Prostate gland (tissue), 2 donors: ENCODE results near the gene SCYL1.

Source experiments
- CTCF ChIP-seq, 4 experiments: fragments of 200-600 bp in 2 of 4; fragments of 450-650 bp in 2 of 4; sonication (generic) in 2 of 4; IDR thresholded peaks; 1 replicate in 3 of 4; 2 replicates in 1 of 4; pipeline ENCODE4 v1.5.1; 2016 to 2019; ENCODE audit warnings: antibody characterized with exemption in 4 of 4, mild to moderate bottlenecking in 2 of 4, moderate library complexity in 2 of 4
- POLR2A ChIP-seq: fragments of 450-650 bp; IDR thresholded peaks from one replicate; pipeline ENCODE4 v1.6.1; 2016; ENCODE audit warnings: antibody characterized with exemption, mild to moderate bottlenecking
- POLR2AphosphoS5 ChIP-seq: sonication (generic); formaldehyde crosslinking; IDR thresholded peaks from one replicate; pipeline ENCODE4 v1.6.1; 2017; ENCODE audit warnings: antibody characterized with exemption

DNA sequence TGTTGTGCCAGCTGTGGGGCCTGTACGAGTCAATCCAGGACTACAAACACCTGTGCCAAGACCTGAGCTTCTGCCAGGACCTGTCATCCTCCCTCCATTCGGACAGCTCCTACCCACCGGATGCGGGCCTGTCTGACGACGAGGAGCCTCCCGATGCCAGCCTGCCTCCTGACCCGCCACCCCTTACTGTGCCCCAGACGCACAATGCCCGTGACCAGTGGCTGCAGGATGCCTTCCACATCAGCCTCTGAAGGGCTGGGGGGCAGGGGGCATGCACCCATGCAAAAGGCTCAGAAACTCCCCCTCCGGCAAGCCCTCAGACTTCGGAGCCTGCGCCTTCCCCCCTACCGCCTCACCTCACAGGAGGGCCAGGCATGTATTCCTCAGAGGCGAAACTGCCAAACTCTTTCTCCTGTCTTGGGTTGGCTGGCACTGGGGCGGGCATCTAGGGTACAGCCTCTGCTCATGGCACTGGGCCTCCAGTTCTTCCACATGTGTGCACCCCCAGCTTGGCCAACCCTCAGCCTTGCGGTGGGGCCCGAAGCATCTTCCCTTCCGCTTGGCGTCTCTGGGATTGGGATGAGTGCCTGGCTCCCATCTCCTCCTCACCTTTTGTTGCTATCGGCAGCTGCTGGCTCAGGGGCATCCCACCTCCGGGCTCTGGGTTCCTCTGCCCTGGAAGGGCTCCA is 48.7 kb downstream of the SCYL1 start:
- TF ChIP-seq CTCF (IDR thresholded peaks at IDR 0.05) (no peak), POLR2AphosphoS5 (no peak), POLR2A (no peak)
